Osteocyte (in vitro differentiated cells): Measurements from ENCODE around the gene TIAM2. TPM values are rescaled to one million over a fixed set of nuclear protein-coding genes. Genes with fewer than 3 reads are reported as not detected.

Experiments used
- DNase-seq: peaks from one replicate; pipeline ENCODE4 v3.0.0; 2021; ENCODE audit warnings: mixed read lengths; ENCODE audit not compliant: unreplicated experiment; ENCODE audit errors: extremely low spot score
- H3K27ac Mint-ChIP-seq: one replicate; pipeline ENCODE4 v1.8.0; 2021; ENCODE audit warnings: mild to moderate bottlenecking, mixed read lengths; ENCODE audit not compliant: unreplicated experiment
- H3K27me3 Mint-ChIP-seq: one replicate; pipeline ENCODE4 v1.8.0; 2021; ENCODE audit warnings: mixed read lengths; ENCODE audit not compliant: unreplicated experiment
- H3K36me3 Mint-ChIP-seq: one replicate; pipeline ENCODE4 v1.8.0; 2021; ENCODE audit warnings: mixed read lengths; ENCODE audit not compliant: unreplicated experiment
- H3K4me1 Mint-ChIP-seq: one replicate; pipeline ENCODE4 v1.8.0; 2021; ENCODE audit warnings: mixed read lengths; ENCODE audit not compliant: unreplicated experiment
- H3K4me3 Mint-ChIP-seq: one replicate; pipeline ENCODE4 v1.8.0; 2021; ENCODE audit warnings: mild to moderate bottlenecking, moderate library complexity, mixed read lengths; ENCODE audit not compliant: unreplicated experiment
- H3K9me3 Mint-ChIP-seq: one replicate; pipeline ENCODE4 v1.8.0; 2021; ENCODE audit warnings: mixed read lengths; ENCODE audit not compliant: unreplicated experiment
- CTCF ChIP-seq: fragments of 200-600 bp; sonication (generic); IDR thresholded peaks from 2 replicates; pipeline ENCODE4 v1.5.0; 2021; ENCODE audit warnings: antibody characterized with exemption, mild to moderate bottlenecking, moderate library complexity
- total RNA-seq: library from RNA; stranded (reverse); gene quantifications from 2 replicates; pipeline ENCODE4 v1.2.1, GENCODE V29; 2021

The TIAM2 gene
- total RNA-seq, 1 donor from 2014 or later, result 11.2 TPM

GRCh38 chr6:155261111-155261900, 266.2 kb downstream of the TIAM2 start:
- Mint-ChIP-seq H3K27ac (no peak overlapping the region), H3K4me1 (peaks cover 19% of the 10 kb centered on the region), H3K36me3 (peaks cover 25% of the 10 kb centered on the region), H3K9me3 (no peaks in the 10 kb centered on the region), H3K4me3 (no peak overlapping the region), H3K27me3 (no peaks in the 10 kb centered on the region)
- no peak for TF ChIP-seq CTCF
- DNase-seq, result no peak

GRCh38 chr6:155262655-155263054, 267.5 kb downstream of the TIAM2 start:
- no peak overlapping the region for H3K27ac Mint-ChIP-seq
- H3K36me3 Mint-ChIP-seq, result peaks cover 20% of the 10 kb centered on the region
- H3K4me1 Mint-ChIP-seq, result peaks cover 19% of the 10 kb centered on the region

GRCh38 chr6:155263373-155264063, 268.4 kb downstream of the TIAM2 start, which contains the start of gene CLDN20:
Gene CLDN20, plus strand, starts transcription at chr6:155264013. Its CDS starts 11,707 bp downstream, at chr6:155275720.
- H3K36me3 Mint-ChIP-seq, result peaks cover 16% of the 10 kb centered on the region
- peak within 1 kb of the TSS; percentile 90 for H3K27ac Mint-ChIP-seq

More at GRCh38 chr6:155262655-155263054, 267.5 kb downstream of the TIAM2 start:
- H3K9me3 Mint-ChIP-seq, result no peaks in the 10 kb centered on the region
- no peaks in the 10 kb centered on the region for H3K27me3 Mint-ChIP-seq
- H3K4me3 Mint-ChIP-seq, result no peak overlapping the region
- no peak for DNase-seq
- no peak for TF ChIP-seq CTCF

GRCh38 chr6:155264693-155265320, 269.7 kb downstream of the TIAM2 start:
- peaks cover 12% of the 10 kb centered on the region for H3K36me3 Mint-ChIP-seq
- no peak overlapping the region for H3K4me3 Mint-ChIP-seq
- H3K4me1 Mint-ChIP-seq, result peaks cover 22% of the 10 kb centered on the region
- H3K9me3 Mint-ChIP-seq, result no peaks in the 10 kb centered on the region
- H3K27me3 Mint-ChIP-seq, result no peaks in the 10 kb centered on the region
- H3K27ac Mint-ChIP-seq, result peak overlapping the region; percentile 90
- TF ChIP-seq CTCF, result no peak
- no peak for DNase-seq

More at GRCh38 chr6:155263373-155264063, 268.4 kb downstream of the TIAM2 start, which contains the start of gene CLDN20:
- Mint-ChIP-seq H3K4me1 (peaks cover 22% of the 10 kb centered on the region), H3K27me3 (no peaks in the 10 kb centered on the region), H3K4me3 (no peak within 1 kb of the TSS), H3K9me3 (no peaks in the 10 kb centered on the region)
- no peak for TF ChIP-seq CTCF
- DNase-seq, result no peak
